ENCODE measurements around the gene TRDMT1. TPM values are rescaled to one million over a fixed set of nuclear protein-coding genes. Genes with fewer than 3 reads are reported as not detected.

TRDMT1 gene
- total RNA-seq, 1 donor from 2014 or later = 14.3 TPM

DNA sequence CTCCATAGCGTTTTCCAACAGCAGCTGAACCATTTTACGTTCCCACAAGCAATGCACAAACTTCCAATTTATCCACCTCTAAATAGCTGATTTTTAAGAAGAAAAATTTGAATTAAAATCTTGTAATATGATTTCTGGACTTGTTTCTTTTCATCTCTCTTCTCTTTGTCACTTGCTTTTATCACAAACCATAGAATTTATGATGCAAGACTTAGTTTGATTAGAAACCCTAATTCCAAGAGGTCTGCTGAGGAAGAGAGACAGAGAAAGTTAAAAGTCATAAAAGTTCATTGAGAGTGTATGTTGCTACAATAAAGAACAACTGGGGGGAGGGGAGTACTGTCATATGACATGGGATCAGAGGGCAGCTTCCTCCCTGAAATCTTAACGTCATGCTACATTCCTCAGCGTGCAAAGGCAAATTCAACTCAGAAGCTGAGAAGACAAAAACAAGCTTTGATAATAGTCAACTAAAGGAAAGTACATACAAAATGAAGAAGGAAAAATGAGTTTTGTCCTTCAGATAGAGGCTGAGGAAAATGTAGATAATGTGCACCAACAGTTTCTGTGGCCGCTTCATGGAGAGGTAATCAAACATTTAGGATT lies 53.5 kb downstream of the TRDMT1 start:
- Mint-ChIP-seq H3K27ac (no peak overlapping the region), H3K4me3 (ENCODE audit: low read depth) (no peak overlapping the region)

DNA sequence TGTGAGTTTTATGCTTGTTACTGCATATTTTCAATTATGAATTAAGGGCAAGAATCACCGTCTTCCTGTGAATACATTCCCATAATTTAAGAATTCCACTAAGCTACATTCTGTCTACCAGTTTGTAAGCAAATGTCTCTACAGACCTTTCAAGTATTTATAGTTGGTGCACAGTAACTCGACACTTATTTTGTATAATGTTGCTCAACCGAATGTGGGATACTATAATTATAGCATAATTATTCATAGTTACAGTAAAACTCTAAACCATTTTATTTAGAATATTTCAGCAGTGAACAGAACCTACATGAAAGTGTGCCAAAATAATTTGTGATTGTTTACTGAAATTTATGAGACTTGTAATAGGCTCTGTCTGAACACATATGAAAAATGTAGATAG lies 54.6 kb downstream of the TRDMT1 start:
- peaks cover 4% of the 10 kb centered on the region for H3K36me3 Mint-ChIP-seq (ENCODE audit: insufficient read depth)
- no peak for DNase-seq (ENCODE audit: low spot score, unreplicated experiment)
- no peaks in the 10 kb centered on the region for H3K27me3 Mint-ChIP-seq
- TF ChIP-seq, protein P1, sequence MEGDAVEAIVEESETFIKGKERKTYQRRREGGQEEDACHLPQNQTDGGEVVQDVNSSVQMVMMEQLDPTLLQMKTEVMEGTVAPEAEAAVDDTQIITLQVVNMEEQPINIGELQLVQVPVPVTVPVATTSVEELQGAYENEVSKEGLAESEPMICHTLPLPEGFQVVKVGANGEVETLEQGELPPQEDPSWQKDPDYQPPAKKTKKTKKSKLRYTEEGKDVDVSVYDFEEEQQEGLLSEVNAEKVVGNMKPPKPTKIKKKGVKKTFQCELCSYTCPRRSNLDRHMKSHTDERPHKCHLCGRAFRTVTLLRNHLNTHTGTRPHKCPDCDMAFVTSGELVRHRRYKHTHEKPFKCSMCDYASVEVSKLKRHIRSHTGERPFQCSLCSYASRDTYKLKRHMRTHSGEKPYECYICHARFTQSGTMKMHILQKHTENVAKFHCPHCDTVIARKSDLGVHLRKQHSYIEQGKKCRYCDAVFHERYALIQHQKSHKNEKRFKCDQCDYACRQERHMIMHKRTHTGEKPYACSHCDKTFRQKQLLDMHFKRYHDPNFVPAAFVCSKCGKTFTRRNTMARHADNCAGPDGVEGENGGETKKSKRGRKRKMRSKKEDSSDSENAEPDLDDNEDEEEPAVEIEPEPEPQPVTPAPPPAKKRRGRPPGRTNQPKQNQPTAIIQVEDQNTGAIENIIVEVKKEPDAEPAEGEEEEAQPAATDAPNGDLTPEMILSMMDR (IDR thresholded peaks at IDR 0.05; ENCODE audit: unreplicated experiment) = no peak
- no peaks in the 10 kb centered on the region for H3K9me3 Mint-ChIP-seq (ENCODE audit: low read depth)
- no peak overlapping the region for H3K27ac Mint-ChIP-seq
- peaks cover 22% of the 10 kb centered on the region for H3K4me1 Mint-ChIP-seq (ENCODE audit: low read depth)
- H3K4me3 Mint-ChIP-seq (ENCODE audit: low read depth) = no peak overlapping the region

More for the DNA sequence above, 53.5 kb downstream of the TRDMT1 start:
- peaks cover 4% of the 10 kb centered on the region for H3K36me3 Mint-ChIP-seq (ENCODE audit: insufficient read depth)
- H3K4me1 Mint-ChIP-seq (ENCODE audit: low read depth) = peaks cover 29% of the 10 kb centered on the region
- no peaks in the 10 kb centered on the region for H3K27me3 Mint-ChIP-seq
- H3K9me3 Mint-ChIP-seq (ENCODE audit: low read depth) = no peaks in the 10 kb centered on the region
- no peak for DNase-seq (ENCODE audit: low spot score, unreplicated experiment)
- TF ChIP-seq, protein P1 (IDR thresholded peaks at IDR 0.05; ENCODE audit: unreplicated experiment) = no peak

DNA sequence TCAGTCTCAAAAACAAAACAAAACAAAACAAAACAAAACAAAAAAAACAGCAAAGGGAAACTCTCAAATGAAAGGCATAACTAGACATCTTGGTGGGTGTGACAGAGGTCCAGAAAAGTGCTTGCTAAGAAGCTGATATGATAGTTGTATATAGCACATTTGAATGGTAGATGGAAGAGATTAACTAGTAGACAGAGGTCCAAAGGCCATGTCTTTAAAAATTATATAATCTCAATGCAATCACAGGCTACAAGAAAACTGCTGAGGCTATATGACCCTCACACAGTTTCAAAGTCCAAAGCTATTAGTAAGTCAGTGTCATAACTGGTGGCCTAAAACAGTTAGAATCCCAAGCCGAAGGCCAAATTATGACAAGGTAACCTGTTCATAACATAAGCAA lies 56.2 kb downstream of the TRDMT1 start:
- H3K9me3 Mint-ChIP-seq (ENCODE audit: low read depth) = no peaks in the 10 kb centered on the region
- no peaks in the 10 kb centered on the region for H3K27me3 Mint-ChIP-seq
- peaks cover 11% of the 10 kb centered on the region for H3K4me1 Mint-ChIP-seq (ENCODE audit: low read depth)
- H3K27ac Mint-ChIP-seq = no peak overlapping the region
- no peak overlapping the region for H3K4me3 Mint-ChIP-seq (ENCODE audit: low read depth)
- TF ChIP-seq, protein P1 (IDR thresholded peaks at IDR 0.05; ENCODE audit: unreplicated experiment) = no peak
- no peak for DNase-seq (ENCODE audit: low spot score, unreplicated experiment)
- H3K36me3 Mint-ChIP-seq (ENCODE audit: insufficient read depth) = peaks cover 6% of the 10 kb centered on the region

DNA sequence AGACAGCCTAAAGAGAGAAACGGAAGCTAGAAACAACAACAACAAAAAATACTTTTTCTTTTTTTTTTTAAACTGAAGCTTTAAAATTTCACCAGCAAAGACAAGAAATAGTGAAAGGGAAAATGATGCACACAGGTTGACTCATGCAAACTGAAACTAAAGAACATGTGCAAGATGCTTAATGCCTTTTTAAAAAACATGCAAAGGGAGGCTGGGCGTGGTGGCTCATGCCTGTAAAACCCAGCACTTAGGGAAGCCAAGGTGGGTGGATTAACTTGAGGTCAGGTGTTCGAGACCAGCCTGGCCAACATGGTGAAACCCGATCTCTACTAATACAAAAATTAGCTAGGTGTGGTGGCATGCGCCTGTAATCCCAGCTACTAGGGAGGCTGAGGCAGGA lies 56.7 kb downstream of the TRDMT1 start:
- H3K36me3 Mint-ChIP-seq (ENCODE audit: insufficient read depth) = peaks cover 6% of the 10 kb centered on the region

DNA sequence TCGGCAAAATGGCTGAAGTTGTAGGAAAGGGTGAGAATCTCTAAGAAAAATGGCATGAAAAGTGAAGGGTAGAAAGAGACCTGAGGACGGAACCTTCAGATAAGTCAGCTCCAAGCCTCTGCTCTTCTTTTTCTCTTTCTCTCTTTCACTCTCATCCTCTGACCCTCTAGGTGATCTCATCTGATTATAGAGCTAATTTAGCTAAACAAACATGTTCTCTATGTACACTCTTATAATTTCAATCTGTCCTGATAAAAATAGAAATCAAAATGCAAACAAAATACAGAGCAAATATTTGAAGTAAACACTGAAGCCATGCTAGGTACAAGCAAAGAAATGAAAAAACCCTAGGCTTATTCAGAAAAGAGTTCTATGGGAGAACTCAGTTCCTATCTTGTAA lies 57.4 kb downstream of the TRDMT1 start:
- peaks cover 14% of the 10 kb centered on the region for H3K4me1 Mint-ChIP-seq (ENCODE audit: low read depth)
- TF ChIP-seq, protein P1 (IDR thresholded peaks at IDR 0.05; ENCODE audit: unreplicated experiment) = no peak
- DNase-seq (ENCODE audit: low spot score, unreplicated experiment) = no peak
- no peaks in the 10 kb centered on the region for H3K9me3 Mint-ChIP-seq (ENCODE audit: low read depth)
- no peak overlapping the region for H3K4me3 Mint-ChIP-seq (ENCODE audit: low read depth)
- H3K36me3 Mint-ChIP-seq (ENCODE audit: insufficient read depth) = peaks cover 6% of the 10 kb centered on the region
- H3K27me3 Mint-ChIP-seq = peaks cover 3% of the 10 kb centered on the region
- no peak overlapping the region for H3K27ac Mint-ChIP-seq

More for the DNA sequence above, 56.7 kb downstream of the TRDMT1 start:
- TF ChIP-seq, protein P1 (IDR thresholded peaks at IDR 0.05; ENCODE audit: unreplicated experiment) = no peak
- Mint-ChIP-seq H3K27ac (no peak overlapping the region), H3K4me1 (ENCODE audit: low read depth) (peaks cover 10% of the 10 kb centered on the region), H3K4me3 (ENCODE audit: low read depth) (no peak overlapping the region), H3K9me3 (ENCODE audit: low read depth) (no peaks in the 10 kb centered on the region), H3K27me3 (no peaks in the 10 kb centered on the region)
- DNase-seq (ENCODE audit: low spot score, unreplicated experiment) = no peak

Data from progenitor cell of endocrine pancreas (in vitro differentiated cells).